ENCODE data around the gene PNPLA5.
"Not testable (repeated sequence)": the region's sequence is repeated elsewhere in the genome, so short reads cannot be mapped to it uniquely, and the experiment has no call there.

Gene PNPLA5

GRCh38 chr22:43880541-43880991, 11.2 kb downstream of the PNPLA5 start:
- DNase-seq = no peak

GRCh38 chr22:43879901-43880540, 11.8 kb downstream of the PNPLA5 start:
- no peak for DNase-seq

- no peak for DNase-seq
These were observed 12.8 kb downstream of the PNPLA5 start for GRCh38 chr22:43878831-43879550.

GRCh38 chr22:43878079-43878795, 13.6 kb downstream of the PNPLA5 start:
- no peak for DNase-seq

GRCh38 chr22:43876866-43877509, 14.8 kb downstream of the PNPLA5 start:
- no peak for DNase-seq

- no peak for DNase-seq
These were observed 22.0 kb downstream of the PNPLA5 start for GRCh38 chr22:43869799-43870198.

GRCh38 chr22:43869001-43869400, 22.8 kb downstream of the PNPLA5 start:
- DNase-seq = not testable (repeated sequence)

- peak; percentile 23 for DNase-seq
These were observed 23.8 kb downstream of the PNPLA5 start for GRCh38 chr22:43867839-43868635.

GRCh38 chr22:43862882-43863202, 29.0 kb downstream of the PNPLA5 start:
- DNase-seq = no peak

GRCh38 chr22:43862074-43862881, 29.5 kb downstream of the PNPLA5 start, which contains the start of gene SULT4A1:
Gene SULT4A1, minus strand, starts transcription at chr22:43862513. Its CDS starts 131 bp downstream, at chr22:43862382.
- DNase-seq = no peak

- DNase-seq = no peak
These were observed 30.3 kb downstream of the PNPLA5 start for GRCh38 chr22:43861529-43861928.

GRCh38 chr22:43860831-43861230, 31.0 kb downstream of the PNPLA5 start:
- no peak for DNase-seq

- DNase-seq = no peak
These were observed 31.7 kb downstream of the PNPLA5 start for GRCh38 chr22:43860126-43860525.

GRCh38 chr22:43859621-43860020, 32.2 kb downstream of the PNPLA5 start:
- no peak for DNase-seq

- no peak for DNase-seq
These were observed 32.6 kb downstream of the PNPLA5 start for GRCh38 chr22:43859176-43859575.

- no peak for DNase-seq
These were observed 33.5 kb downstream of the PNPLA5 start for GRCh38 chr22:43858156-43858895.

- DNase-seq = no peak
These were observed 34.4 kb downstream of the PNPLA5 start for GRCh38 chr22:43857367-43857766.

- no peak for DNase-seq
These were observed 36.4 kb downstream of the PNPLA5 start for GRCh38 chr22:43855431-43855830.

- DNase-seq = no peak
These were observed 37.0 kb downstream of the PNPLA5 start for GRCh38 chr22:43854786-43855271.

GRCh38 chr22:43854121-43854785, 37.6 kb downstream of the PNPLA5 start:
- no peak for DNase-seq
